Neuron (in vitro differentiated cells): ENCODE data around the gene GFAP.

Experiments used
- H2AFZ ChIP-seq: one replicate; pipeline ENCODE4 v1.6.1; 2013; ENCODE audit warnings: low read depth, mild to moderate bottlenecking, inconsistent platforms, low read length, moderate library complexity
- H3K27me3 ChIP-seq: one replicate; pipeline ENCODE4 v1.6.1; 2013; ENCODE audit warnings: low read length; ENCODE audit not compliant: insufficient read depth
- H3K36me3 ChIP-seq: one replicate; pipeline ENCODE4 v1.6.1; 2013; ENCODE audit warnings: low read length; ENCODE audit not compliant: insufficient read depth
- H3K4me1 ChIP-seq: one replicate; pipeline ENCODE4 v1.6.1; 2013; ENCODE audit warnings: low read length; ENCODE audit not compliant: insufficient read depth
- H3K4me3 ChIP-seq: 2 replicates; pipeline ENCODE4 v1.5.1; 2013; ENCODE audit warnings: mild to moderate bottlenecking, low read length, moderate library complexity
- H3K9me3 ChIP-seq: one replicate; pipeline ENCODE4 v1.6.1; 2013; ENCODE audit warnings: low read length

Gene GFAP

DNA sequence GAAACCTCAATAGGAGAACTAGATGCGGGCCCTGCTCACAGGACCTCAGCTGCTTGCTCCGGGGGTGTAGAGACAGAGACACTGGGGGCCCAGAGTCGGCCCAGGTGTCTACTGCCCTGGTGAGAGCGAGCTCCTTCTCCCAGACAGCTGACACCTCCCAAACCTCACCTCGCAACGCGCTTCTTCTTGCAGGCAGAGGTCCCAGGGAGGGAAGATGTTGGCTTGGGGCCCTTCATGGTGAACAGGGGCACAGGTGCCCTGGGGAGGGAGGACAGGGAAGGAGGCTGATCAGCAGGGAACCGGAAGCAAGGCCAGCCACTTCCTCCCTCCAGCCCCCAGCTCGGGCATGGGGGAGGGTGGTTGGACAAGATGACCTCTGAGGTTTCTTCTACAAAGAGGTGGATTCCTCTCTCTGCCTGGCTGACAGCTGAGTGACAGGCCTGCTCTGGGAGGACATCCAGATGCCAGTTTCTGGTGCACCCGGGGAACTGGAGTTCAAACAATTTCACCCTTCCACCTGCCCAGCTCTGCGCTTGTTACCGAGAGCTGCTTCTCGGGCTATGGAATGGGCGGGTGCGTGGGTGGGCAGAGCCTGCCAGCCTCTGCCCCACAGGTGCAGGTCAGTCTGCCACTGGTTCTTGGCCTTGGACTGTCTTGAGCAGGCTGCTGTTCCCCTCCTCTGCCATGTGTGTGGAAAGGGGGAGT, 11.7 kb upstream of the GFAP start:
- Histone ChIP-seq H3K27me3 (no peaks in the 10 kb centered on the region), H3K4me3 (no peak overlapping the region), H3K9me3 (no peaks in the 10 kb centered on the region), H3K4me1 (no peaks in the 10 kb centered on the region), H3K36me3 (peaks cover 54% of the 10 kb centered on the region), H2AFZ (no peak overlapping the region)

DNA sequence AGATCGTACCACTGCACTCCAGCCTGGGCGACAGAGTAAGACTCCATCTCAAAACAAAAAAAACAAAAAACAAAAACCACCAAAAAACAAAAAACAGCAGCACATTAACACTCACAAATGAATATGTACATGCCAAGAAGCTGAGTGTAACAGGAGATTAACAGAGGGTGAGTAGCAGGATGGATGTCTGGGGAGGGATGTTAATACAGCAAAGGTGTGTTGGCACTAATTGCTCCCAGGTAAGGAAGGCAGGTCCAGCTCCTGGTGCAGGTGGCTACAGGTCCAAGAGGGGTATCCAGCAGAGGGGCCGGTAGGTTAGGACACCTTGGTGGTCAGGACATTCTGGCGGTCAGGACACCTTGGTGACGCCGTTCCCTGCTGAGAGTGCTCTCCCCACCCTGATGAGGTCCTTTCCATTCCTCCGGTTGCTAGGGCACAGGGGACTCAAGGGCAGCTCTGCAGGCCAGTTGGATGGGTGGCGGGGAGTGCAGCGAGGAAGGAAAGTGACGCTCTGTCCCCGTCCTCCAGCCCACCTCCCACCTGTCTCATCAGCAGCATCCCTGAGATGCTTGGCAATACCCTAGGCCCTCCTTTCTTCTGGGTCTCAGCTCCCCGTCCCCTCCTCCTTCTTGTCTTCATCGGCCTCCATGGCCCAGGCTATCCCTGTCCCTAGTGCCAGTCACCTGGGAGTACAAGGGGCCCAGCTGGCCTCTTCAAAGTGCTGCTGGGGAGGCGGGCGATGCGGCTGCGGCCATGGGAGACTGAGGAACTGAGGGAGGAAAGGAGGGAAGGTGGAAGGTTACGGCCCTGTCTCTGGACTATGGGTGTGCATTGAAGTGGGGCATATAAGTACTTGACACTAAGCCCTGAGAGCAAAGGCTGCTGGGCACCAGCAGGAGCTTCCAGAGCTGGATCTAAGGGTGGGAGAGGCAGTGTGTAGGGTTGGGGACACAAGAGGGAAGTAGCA, 10.7 kb upstream of the GFAP start:
- no peak overlapping the region for H2AFZ ChIP-seq
- H3K4me3 ChIP-seq = no peak overlapping the region
- peaks cover 5% of the 10 kb centered on the region for H3K4me1 ChIP-seq
- peaks cover 45% of the 10 kb centered on the region for H3K36me3 ChIP-seq
- no peaks in the 10 kb centered on the region for H3K9me3 ChIP-seq
- H3K27me3 ChIP-seq = no peaks in the 10 kb centered on the region

- Histone ChIP-seq H2AFZ (no peak overlapping the region), H3K27me3 (no peaks in the 10 kb centered on the region), H3K4me1 (peaks cover 5% of the 10 kb centered on the region), H3K9me3 (no peaks in the 10 kb centered on the region), H3K36me3 (peaks cover 35% of the 10 kb centered on the region), H3K4me3 (no peak overlapping the region)
Observed at GRCh38 chr17:44924107-44924544, 8.8 kb upstream of the GFAP start.

DNA sequence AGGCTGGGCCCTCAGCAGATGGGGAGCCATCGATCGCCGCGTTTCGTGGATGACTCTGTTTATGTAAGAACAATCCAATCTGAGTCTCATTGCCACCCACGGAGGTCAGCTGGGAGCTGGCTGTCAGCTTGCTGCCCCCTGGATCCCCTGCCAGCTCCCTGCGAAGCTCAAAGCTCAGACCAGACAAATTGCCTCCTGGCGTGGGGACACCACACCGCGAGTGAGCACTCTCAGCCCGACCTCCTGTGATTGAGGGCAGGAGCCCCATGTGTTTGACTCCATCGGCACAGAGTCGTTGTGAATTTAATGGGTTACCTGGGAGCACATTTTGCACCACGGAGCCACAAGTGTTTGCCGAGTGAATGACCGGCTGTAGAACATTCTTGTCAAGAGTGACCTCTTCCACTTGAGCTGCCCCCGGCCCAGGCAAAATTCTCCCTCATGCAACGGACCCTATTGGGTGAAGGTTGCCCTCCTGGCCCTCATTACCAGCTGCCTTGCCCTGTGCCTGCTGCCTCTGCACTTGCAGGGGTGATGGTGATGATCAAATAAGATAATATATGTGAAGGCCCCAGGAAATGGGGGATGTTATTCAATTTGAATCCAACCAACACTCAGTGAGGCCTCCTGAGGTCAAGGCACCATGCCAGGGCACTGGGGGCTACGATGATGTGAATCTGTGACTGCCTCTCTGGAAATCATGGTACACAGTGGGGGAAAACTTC, 7.6 kb upstream of the GFAP start:
- Histone ChIP-seq H3K9me3 (no peaks in the 10 kb centered on the region), H3K4me1 (peaks cover 5% of the 10 kb centered on the region), H3K36me3 (peaks cover 23% of the 10 kb centered on the region), H2AFZ (no peak overlapping the region), H3K27me3 (no peaks in the 10 kb centered on the region), H3K4me3 (no peak overlapping the region)

- Histone ChIP-seq H3K36me3 (peaks cover 15% of the 10 kb centered on the region), H3K9me3 (no peaks in the 10 kb centered on the region), H3K4me3 (no peak overlapping the region), H3K27me3 (no peaks in the 10 kb centered on the region), H2AFZ (no peak overlapping the region), H3K4me1 (peaks cover 5% of the 10 kb centered on the region)
Observed at GRCh38 chr17:44922136-44922535, 6.8 kb upstream of the GFAP start.

DNA sequence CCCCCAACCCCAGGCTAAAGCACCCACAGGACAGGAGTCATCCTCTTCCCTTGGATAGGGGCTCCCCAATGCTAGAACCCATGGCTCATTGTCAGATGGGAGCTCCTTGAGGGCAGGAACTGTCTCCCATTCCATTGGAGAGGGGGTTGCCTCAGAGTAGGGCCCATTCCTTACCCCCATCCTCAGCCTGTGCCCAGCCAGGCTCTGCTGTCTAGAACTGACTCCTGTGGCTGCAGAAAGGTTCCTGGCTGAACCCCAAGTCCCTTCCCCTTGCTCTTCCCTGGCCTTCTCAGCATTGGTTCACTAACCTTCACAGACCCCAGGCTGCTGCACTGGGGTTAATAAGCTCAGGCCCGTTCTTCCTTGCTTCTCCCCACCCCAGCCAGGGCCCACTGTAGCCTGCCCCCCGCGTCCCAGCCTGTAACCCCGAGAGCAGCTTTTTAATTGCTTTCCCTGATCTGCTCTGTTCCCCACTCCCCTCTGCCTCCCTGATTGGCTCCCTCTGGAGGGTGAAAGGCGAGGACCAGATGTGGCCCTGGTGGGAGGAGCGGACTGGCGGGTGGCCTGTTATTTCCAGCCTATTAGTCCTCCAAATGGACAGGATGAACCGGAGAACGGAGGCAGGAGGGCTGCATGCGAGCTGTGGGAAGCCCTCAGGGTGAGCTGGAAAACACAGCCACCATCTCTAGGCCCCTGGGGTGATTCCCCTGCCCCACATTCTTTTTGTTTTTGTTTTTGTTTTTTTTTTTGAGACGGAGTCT, 6.0 kb upstream of the GFAP start:
- Histone ChIP-seq H3K4me1 (peaks cover 7% of the 10 kb centered on the region), H3K36me3 (peaks cover 7% of the 10 kb centered on the region), H3K27me3 (no peaks in the 10 kb centered on the region), H3K4me3 (no peak overlapping the region), H3K9me3 (no peaks in the 10 kb centered on the region), H2AFZ (no peak overlapping the region)

- Histone ChIP-seq H3K4me3 (no peak overlapping the region), H3K9me3 (no peaks in the 10 kb centered on the region), H3K4me1 (peaks cover 14% of the 10 kb centered on the region), H2AFZ (no peak overlapping the region), H3K36me3 (no peaks in the 10 kb centered on the region), H3K27me3 (no peaks in the 10 kb centered on the region)
Observed at GRCh38 chr17:44920565-44920940, 5.3 kb upstream of the GFAP start.

- Histone ChIP-seq H3K9me3 (no peaks in the 10 kb centered on the region), H2AFZ (no peak overlapping the region), H3K27me3 (no peaks in the 10 kb centered on the region), H3K4me3 (no peak overlapping the region), H3K36me3 (no peaks in the 10 kb centered on the region), H3K4me1 (peaks cover 14% of the 10 kb centered on the region)
Observed at GRCh38 chr17:44919885-44920564, 4.7 kb upstream of the GFAP start.

- Histone ChIP-seq H3K4me3 (no peak overlapping the region), H2AFZ (no peak overlapping the region), H3K4me1 (peaks cover 14% of the 10 kb centered on the region), H3K27me3 (peaks cover under 1% of the 10 kb centered on the region), H3K9me3 (no peaks in the 10 kb centered on the region), H3K36me3 (no peaks in the 10 kb centered on the region)
Observed at GRCh38 chr17:44919411-44919810, 4.1 kb upstream of the GFAP start.

DNA sequence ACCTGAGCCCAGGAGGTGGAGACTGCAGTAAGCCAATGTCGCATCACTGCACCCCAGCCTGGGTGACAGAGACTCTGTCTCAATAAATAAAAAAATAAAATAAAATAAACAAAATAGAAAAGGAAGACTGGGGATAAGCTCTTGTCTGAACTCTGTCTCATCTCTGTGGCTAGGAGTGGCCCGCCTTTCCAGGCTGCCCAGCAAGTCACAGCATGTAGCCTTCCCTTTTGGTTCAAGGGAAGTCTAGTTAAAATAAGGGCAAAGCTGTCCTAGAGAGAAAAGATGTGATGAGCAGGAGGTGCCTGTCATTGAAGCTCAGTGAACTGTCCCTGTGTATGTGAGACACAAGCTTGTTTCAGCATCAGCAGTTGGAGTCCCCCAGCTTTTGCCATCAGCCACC, 2.7 kb upstream of the GFAP start:
- Histone ChIP-seq H2AFZ (no peak overlapping the region), H3K27me3 (peaks cover 3% of the 10 kb centered on the region), H3K36me3 (no peaks in the 10 kb centered on the region), H3K4me3 (no peak overlapping the region), H3K9me3 (no peaks in the 10 kb centered on the region), H3K4me1 (peaks cover 14% of the 10 kb centered on the region)

GRCh38 chr17:44917456-44917855, 2.2 kb upstream of the GFAP start:
- Histone ChIP-seq H3K36me3 (no peaks in the 10 kb centered on the region), H3K4me1 (peaks cover 14% of the 10 kb centered on the region), H3K27me3 (peaks cover 5% of the 10 kb centered on the region), H2AFZ (no peak overlapping the region), H3K4me3 (no peak overlapping the region), H3K9me3 (no peaks in the 10 kb centered on the region)

DNA sequence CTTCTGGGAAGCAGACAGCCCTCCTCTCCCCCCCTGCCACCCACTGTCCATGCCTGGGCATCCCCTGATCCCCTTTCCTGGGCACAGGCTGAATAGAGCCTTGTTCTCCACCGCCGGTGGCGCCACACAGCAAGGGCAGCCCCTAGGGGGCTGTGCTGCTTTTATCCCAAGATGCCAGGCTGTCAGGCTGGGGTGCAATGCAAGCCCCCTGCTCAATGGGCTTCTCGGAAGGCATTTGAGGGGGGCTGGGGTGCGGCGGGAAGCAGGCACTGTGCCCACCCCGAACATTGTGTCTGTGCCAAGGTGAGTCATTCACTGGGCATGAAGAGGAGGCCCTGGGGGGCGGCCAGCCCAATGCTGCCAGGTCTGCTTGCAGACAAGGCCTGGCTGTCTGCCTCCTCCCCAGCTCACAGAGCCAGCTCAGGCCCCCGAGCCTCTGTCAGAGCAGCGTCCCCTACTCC, 1.5 kb upstream of the GFAP start:
- no peak overlapping the region for H2AFZ ChIP-seq
- peaks cover 8% of the 10 kb centered on the region for H3K27me3 ChIP-seq
- H3K9me3 ChIP-seq = no peaks in the 10 kb centered on the region
- no peaks in the 10 kb centered on the region for H3K36me3 ChIP-seq
- no peak overlapping the region for H3K4me3 ChIP-seq
- H3K4me1 ChIP-seq = peaks cover 14% of the 10 kb centered on the region
